LNCAP (cell line): ENCODE measurements around the gene FRZB.

ENCODE experiments used
- TF ChIP-seq, protein P1 (sequence below): fragments of 450-650 bp; IDR thresholded peaks from 2 replicates; pipeline ENCODE4 v1.5.1; 2017; ENCODE audit warnings: mild to moderate bottlenecking

FRZB gene

DNA sequence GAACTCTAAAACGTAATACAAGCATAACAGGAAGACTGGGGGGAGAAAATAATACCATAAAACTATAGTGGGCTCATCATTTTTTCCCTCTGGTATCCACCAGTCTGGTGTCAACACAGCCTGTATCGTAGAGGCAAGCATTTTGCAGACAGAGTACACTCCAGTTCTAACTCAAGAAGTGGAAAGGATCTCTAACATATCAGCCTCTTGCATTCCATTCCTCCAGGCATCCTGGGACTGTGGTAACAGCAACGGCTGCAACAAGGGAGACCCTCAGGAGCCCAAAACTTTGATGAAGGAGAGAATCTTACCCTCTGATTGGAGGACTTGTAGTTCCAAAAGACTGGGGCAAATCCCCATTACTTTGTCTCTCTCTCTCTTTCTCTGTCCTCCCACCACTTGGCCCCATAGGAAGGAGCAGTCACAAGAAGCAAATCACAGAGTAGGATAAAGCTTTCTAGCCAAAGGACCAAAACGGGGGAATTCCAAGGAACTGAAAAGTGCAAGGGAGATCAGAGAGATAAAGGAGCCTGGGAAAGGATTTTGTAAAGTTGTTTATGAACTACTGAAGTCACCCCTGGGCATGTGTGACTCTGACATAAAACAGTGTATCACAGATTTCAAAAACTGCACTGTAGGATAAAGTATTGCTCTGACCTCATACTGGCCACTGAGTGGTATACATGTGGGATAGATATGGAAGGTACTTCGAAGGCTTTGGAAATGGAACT lies 11.9 kb downstream of the FRZB start:
- TF ChIP-seq, protein P1, sequence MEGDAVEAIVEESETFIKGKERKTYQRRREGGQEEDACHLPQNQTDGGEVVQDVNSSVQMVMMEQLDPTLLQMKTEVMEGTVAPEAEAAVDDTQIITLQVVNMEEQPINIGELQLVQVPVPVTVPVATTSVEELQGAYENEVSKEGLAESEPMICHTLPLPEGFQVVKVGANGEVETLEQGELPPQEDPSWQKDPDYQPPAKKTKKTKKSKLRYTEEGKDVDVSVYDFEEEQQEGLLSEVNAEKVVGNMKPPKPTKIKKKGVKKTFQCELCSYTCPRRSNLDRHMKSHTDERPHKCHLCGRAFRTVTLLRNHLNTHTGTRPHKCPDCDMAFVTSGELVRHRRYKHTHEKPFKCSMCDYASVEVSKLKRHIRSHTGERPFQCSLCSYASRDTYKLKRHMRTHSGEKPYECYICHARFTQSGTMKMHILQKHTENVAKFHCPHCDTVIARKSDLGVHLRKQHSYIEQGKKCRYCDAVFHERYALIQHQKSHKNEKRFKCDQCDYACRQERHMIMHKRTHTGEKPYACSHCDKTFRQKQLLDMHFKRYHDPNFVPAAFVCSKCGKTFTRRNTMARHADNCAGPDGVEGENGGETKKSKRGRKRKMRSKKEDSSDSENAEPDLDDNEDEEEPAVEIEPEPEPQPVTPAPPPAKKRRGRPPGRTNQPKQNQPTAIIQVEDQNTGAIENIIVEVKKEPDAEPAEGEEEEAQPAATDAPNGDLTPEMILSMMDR = no peak

DNA sequence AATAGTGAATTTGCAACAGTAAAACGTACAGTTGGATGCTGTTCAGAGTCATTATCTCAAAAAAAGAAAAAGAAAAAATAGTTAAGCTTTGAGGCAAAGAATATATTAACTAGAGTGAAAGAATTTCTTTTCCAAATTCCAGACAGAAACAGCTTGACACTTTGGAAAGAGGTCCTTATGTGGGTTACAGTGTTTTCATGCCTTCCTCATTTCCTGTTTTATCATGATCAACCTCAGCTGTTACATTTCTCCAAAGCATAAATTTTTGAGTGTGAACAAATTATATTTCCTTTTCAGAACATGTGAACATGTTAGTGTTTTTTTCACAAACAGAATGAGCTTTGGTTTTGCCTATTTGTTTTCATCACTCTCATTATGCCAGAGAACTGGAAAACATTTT lies 13.6 kb downstream of the FRZB start:
- TF ChIP-seq, protein P1 = no peak

DNA sequence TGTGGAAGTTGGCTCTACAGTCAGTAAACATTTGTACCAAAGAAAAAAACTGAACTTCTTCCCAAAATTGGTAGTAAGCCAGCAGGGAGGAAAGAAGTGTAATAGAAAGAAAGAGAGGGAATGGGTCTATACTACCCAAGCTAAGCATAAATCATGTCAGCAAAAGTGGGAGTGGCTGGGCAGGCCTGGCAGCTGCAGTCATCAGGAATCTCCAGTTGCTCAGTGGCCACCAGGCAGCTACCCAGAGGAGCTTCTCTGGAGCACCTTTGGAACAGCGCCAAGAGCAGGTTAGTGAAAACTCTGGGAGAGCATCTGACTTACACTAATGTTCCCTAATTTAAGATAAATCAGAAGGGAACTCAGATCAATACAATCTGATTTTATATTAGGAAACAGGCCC lies 14.3 kb downstream of the FRZB start:
- TF ChIP-seq, protein P1 = no peak

DNA sequence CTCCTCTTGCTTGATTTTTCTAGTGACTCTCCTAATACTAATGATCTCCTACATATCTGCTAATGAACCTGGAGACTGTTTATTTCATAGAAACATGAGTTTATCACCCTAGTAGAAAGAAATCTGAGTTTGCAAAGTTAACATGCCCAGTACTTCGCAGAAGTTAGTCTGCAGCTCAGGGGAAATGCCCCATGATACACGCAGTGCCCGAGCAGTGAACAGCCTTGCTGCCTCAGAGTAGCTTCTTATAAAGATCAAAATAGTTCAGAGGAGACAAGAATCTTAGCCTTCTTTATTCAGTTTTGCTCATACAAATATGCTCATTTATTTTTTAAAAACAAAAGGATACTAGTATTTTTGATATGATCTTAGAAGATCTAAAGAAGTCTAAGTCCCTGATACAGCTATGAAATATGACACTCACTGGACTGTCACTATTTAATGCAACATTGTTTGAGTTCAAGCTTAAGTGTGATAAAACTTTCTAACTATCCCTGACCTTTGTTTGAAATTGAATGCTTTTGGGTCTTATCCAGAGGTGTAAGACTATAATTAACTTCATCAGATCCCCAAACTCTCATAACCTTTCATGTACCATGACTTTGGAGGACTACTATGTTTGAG lies 20.5 kb downstream of the FRZB start:
- TF ChIP-seq, protein P1 = no peak

DNA sequence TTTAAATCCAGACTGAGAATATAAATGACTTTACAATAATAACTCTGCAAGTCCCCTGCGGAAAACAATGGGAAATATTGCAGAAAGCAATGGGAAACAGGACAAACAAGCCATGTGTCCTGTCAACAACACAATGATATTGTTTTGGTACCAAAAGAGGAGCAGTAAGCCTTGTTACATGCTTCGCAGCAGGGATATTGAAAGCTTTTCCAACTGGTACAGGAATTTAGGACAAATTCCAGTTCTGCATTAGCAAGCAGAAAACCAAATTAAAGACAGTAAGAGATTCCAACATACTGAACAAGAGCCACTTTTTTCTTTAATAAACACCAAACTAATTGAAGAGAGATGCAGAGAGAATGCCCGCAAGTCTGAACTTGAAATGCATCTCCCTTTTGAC lies 30.0 kb downstream of the FRZB start:
- TF ChIP-seq, protein P1 = no peak

DNA sequence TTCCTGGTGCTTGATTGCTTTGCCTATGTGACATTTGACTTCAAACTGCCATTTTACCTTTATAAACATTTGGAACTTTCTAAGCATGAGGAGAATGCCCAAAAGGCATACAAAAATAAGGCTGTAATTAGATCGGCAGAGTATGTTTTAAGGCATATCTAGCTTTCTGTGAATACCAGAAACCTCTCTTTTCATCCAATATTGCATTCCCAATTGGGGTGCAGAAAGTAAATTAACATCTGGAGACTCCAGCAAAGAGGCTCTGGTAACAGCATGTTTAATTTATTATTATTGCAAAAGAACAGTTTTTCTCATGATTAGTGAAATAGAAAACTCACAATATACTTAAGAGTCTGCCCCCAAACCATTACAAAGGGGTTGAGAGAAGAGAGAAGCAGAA lies 32.1 kb downstream of the FRZB start:
- TF ChIP-seq, protein P1 = no peak

DNA sequence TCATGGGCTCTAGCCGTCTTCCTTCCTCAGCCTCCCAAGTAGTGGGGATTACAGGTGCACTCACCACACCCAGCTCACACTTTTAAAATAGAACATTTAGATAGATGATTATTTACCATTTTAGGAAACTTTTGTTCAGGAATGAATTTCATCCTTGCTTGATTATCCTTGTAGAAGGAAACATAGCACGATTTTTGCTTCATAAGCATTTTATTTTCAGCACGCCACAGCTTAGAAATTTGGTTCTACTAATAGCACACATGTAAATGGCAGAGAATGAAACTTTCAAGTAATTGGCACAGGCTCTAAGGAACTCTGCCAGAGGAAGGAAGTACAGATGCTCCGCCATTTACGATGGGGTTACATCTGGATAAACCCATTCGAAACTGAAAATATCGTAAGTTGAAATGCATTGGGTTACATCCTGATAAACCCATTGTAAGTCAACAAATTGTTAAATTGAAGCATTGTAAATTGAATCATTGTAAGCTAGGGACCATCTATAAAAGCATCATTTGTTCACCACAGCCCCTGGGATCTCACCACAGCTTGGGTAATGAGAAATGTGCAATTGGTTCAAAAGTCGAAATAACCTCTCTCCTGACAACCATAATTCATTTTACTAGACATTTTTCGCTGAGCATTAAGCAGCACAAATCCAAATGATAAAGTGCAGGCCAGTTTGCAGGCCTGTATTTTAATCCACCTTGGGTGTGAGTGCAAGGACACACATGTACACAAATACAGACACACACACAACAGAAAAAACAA lies 33.2 kb downstream of the FRZB start:
- TF ChIP-seq, protein P1 = no peak
